ENCODE data around the gene AGR2.
"Not testable (repeated sequence)": the region's sequence is repeated elsewhere in the genome, so short reads cannot be mapped to it uniquely, and the experiment has no call there.

The AGR2 gene

DNA sequence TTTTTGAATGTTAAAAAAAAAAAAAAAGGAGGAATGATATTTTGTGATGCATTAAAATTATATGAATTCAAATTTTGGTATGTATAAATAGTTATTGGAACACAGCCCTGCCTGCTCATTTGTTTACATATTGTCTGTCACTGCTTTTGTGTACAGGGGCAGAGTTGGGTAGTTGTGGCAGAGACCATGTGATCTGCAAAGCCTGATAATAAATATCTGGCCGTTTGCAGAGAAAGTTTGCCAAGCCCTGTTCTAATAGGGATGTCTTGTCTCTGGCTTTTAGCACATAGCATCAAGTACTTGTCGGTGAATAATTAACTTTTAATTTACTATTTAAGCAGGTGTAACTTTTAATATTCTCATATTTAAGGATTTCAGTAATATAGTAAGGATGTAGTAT, 31.5 kb downstream of the AGR2 start:
- DNase-seq, result no peak

DNA sequence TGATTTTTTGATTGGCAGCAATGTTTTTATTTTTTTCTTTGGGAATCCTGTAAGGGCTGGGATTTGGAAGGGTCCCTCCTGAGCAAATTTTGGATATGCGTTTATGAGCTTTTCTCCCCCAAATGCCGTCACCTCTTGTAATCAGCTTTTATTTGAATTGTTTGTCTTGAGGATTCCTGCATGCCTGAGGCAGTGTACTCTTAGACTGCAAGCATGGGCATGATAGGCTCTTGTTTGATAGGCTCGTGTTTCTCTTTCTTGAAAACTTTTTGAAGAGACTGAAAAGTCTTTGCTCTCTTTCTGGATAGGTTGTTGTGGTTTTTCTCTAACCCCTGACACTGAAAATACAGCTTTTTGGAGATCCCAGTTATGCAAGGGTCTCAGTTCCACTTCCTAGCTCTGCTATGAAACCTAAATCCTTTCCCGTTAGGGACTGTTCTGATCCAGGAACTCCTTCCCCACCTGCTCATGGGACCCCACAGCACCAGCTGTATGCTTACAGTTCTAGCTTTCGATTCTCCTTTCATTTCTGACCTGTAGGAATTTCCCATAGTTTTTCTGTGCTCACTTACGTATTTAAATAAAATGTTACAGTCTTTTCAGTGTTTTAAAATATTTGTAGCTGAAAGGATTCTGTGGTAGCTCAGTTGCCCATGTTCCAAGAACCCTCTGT, 34.0 kb downstream of the AGR2 start:
- no peak for DNase-seq

DNA sequence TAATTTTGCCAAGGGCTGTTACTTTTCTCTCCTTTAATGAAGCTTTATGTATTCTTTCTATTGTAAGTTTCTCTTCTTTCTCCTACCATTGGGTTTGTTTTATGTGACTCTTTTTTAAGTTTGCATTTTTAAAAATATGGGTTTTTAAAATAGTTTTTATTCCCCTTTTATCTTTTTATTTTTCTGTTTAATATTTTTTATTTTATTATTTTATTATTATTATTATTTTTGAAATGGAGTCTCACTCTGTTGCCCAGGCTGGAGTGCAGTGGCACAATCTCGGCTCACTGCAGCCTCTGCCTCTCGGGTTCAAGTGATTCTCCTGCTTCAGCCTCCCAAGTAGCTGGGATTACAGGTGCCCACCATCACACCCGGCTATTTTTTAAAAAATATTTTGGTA, 34.8 kb downstream of the AGR2 start:
- not testable (repeated sequence) for DNase-seq

DNA sequence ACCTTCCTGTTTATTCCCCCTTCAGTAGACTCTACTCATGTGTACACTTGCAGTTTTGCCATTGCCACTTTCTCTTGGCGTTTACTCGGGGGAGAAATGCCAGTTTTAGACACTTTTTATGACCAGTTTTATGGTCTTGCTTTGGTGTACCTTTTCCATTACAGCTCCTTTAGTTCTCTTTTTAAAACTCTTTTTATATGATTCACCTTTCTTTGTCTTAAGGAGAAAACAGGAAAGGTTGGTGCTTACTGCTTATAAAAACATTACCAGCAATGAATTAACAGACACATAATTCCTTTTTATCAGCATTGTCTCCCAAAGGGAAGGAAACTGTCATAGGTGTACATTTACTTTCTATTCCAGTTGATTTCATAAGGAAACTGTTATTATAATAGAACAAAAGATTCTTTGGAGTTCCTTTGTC, 39.4 kb downstream of the AGR2 start:
- DNase-seq, result no peak

DNA sequence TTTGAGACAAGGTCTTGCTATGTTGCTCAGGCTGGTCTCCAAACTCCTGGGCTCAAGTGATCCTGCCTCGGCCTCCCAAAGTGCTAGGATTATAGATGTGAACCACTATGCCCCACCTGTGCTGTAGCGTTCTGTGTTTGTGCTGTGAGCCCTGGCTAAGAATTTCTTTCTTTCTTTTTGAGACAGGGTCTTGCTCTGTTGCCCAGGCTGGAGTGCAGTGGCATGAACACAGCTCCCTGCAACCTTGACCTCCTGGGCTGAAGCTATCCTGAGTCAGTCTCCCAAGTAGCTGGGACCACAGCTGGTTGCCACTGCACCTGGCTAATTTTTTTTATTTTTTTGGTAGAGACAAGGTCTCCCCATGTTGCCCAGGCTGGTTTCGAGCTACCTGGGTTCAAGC, 39.9 kb downstream of the AGR2 start:
- DNase-seq, result no peak

DNA sequence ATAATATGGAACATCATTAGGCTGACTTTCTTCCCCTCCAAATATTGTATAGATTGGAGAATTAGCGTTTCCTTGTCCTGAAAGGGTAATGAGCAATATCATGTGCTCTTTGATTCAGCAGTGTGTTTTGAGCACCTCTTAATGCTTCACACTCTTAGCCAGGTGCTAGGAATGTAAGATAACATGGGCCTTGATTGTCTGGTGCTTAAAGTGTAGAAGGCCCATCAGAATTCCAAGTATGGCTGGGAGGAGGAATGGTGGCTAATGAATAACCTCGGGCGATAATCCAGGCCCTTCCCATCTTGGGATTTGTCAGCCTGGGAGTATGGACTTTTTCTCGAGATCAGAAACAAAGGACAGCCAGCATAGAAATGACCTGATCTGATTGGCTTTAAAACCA, 42.6 kb downstream of the AGR2 start:
- no peak for DNase-seq

DNA sequence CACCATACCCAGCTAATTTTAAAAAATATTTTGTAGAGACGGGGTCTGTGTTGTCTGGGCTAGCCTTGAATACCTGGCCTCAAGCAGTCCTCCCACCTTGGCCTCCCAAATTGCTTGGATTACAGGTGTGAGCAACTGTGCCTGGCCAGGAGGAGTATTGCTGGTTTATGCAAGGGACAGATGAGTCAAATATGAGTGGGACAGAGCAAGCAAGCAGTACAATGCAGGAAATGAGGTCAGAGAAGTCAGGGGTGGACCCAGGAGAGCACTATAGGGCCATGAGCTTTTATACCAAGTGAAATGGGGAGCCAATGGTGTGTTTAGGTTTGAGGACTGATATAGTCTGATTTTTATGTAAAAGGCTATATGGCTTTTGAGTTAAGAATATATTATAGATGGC, 45.0 kb downstream of the AGR2 start:
- DNase-seq, result no peak

DNA sequence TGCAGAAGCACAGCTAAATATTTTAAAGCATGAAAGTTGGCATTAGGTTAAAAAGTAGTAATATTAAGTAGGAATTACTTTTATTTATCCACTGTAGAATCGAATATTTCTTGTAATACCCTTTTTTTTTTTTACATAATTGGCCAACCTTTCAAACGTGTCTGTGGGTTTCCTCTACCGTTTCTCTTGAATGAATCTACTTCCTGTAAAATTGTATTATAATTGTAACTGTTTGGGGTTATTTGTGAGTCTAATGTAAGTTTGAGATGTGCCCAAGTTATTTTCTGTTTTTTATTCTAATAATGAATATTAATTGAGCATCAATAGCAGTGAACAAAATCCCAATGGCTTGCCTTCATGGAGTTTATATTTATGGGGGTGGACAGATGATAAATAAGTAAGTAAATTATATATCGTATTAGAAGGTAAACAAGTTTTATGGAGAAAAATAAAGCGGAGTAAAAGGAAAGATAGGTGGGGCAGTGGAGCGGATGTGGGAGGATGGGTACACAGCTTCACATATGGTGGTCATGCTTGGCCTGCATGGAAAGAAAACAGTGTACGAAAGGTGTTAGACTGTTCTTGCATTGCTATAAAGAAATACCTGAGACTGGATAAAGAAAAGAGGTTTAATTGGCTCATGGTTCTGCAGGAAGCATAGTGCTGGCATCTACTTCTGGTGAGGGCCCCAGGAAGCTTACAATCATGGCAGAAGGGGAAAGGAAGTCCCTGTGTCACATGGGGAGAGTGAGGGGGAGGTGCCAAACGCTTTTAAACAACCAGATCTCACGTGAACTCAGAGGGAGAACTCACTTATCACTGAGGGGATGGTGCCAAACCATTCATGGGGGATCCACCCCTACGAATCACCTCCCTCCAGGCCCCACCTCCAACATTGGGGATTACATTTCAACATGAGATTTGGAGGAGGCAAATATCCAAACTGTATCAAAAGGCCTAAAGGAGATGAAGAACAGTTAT, 45.9 kb downstream of the AGR2 start:
- DNase-seq, result no peak

DNA sequence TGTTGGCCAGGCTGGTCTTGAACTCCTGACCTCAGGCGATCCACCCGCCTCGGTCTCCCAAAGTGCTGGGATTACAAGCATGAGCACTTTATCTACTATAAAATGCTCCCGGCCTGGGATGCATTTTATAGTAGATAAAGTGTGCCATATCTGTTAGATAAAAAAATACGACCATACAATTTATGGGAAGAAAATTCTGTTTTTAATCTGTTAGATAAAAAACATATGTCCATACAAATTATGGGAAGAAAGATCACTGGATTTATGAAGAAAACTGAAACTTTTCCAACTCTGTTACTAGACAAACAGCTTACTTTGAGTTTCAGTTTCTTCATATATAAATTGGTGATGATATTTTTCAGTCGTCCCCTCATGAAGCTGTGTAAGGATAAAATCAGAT, 46.8 kb downstream of the AGR2 start:
- DNase-seq, result no peak

DNA sequence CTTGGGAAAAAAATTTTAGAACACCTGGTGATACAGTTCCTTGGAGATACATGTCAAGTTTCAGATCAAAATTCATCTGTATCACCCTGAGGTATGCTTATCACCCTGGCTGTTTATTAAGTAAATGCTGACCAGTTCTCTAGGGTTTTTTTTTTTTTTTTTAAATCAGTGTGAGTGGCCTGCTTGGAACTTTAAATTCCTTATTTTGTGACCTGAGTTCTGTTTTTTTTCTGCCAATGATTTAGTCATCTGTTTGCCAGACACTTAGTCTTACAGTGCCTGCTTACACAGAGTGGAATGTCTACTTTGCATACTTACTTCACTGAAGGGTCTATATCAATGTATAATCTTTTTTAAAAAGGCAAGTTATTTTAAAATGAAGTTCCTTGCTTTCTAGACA, 49.4 kb downstream of the AGR2 start:
- DNase-seq, result no peak

DNA sequence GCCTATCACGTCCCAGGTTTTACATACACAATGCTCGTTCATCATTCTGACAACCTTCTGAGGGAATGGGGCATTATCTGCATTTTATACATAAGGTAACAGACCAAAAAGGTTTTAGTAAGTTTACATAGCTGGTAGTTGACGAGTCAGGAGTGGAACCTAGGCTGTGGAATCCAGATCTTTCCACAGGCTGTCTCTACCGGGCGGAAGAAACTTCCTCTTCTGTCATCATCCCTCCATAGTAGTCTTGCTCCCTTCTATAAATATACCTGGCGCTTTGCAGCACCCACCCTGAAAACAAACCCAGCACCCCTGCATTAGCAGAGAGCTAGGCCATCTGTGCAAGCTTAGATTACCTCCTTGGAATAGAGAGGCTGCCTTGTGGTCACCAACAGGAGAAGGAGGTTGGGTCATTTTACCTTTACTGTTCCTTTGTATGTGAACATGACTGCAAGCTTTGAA, 49.9 kb downstream of the AGR2 start:
- DNase-seq, result peak; percentile 28

DNA sequence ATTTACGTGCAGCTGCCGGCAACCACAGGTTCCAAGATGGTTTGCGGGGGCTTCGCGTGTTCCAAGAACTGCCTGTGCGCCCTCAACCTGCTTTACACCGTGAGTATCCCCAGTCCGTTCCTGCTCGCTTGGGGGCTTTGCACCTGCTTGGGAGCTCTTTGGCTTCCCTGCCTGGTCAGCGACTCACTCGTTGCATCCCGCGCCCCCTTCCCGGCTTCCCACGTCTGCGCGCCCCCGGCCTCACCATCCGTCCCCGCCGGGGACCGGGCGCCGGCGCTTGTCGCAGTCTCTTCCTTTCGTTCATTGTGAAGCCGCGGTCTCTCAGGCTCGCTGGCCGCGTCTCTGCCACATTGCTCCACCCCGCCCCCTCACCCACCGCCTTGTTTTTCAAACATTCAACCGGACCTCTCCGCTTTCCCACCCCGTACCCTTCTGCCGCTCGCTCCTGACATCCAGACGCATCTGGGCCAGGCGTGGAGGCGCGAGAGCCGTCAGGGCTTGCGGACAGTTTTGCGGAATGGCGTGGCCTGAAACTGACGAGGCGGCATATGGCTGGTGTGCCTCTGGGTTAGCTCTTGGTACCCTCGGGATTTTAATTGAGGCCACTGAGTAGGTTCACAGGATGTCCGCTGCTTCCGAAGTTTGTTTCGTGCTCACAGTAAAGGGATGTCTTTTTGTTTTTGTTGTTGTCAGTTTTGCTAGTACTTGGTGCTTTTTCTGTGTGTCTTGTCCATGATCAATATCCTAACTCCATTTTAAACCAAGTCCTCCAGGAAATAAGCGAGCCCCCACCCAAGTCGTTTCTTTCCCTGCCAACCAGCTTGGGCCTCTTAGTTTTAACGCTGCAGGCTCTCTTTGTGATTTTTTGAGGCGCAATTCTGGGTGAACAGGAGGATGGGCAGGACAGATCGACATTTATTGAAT, 50.6 kb downstream of the AGR2 start:
- peak; percentile 47 for DNase-seq

DNA sequence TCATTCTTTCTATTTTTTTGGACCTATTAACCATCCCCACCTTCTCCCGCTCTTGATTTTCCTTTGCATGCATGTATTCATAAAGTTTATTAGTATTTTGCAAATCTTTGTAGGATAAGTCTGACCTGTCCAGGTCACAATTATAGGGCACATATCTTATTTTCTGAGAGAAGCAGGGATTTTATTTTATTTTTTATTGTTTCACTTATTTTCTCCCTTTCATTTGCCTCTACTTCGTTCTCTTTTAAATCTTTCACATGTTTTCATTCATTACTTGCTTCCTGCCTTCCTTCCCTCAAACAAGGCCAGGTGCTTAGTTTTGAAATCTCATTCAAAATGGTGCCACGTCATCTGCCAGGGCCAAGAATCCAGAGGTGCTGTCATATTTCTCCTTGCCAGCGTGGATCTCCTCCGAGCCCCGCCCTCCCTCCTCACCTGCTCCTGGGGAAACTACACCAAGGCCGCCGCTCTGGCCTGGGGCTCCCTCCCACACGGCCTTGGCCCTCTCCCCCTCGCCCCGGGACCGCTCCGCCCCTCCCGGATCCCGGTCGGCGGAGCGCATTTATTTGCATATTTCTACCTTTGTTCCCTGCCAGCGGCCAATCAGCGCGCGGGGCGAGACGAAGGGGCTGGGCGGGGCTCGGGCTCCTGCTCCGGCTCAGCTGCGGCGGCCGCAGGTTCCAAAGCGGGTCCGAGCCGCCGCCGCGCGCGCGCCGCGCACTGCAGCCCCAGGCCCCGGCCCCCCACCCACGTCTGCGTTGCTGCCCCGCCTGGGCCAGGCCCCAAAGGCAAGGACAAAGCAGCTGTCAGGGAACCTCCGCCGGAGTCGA, 51.5 kb downstream of the AGR2 start, which contains the start of gene TSPAN13:
TSS of gene TSPAN13 (plus strand) at position 654 of the 830 bp plus-strand sequence. CDS start 213 bp downstream, outside the sequence.
- peak; percentile 90 for DNase-seq

DNA sequence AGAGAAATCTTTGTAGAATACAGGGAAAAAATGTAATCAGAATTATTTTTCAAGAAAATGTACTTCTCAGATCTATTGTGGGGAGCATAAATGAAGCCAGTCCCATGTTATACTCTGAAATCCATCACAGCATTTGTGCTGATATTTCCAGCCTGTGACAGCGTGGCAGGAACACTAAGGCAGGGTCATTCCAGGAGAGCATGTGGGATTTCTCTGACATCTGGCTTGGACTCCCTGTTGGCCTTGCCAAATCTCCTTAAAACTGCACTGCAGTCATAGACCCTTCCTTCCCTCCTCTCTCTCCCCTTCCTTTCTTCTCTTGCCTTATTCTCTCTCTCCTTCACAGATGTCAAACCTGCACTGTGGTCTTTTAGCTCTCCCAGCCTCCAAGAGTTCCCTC, 57.7 kb downstream of the AGR2 start:
- no peak for DNase-seq

DNA sequence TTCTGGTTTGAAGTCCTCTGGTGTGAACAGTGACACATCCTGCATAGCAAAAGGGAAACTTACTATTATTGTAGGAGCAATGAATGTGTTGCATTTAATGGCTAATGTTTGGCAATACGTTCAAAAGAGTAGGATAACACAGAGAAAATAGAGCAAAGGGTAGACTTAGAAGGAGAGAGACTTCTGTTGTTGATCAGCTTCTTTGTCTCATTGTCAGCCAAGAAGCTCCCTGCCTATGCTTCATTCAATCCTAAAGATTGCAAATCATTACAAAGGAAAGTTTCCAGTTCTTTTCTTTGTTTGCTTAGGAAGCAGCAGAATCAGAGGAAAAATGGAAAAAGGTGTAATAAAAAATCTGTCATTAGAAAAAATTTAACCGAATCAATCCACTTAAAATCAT, 59.2 kb downstream of the AGR2 start:
- no peak for DNase-seq

DNA sequence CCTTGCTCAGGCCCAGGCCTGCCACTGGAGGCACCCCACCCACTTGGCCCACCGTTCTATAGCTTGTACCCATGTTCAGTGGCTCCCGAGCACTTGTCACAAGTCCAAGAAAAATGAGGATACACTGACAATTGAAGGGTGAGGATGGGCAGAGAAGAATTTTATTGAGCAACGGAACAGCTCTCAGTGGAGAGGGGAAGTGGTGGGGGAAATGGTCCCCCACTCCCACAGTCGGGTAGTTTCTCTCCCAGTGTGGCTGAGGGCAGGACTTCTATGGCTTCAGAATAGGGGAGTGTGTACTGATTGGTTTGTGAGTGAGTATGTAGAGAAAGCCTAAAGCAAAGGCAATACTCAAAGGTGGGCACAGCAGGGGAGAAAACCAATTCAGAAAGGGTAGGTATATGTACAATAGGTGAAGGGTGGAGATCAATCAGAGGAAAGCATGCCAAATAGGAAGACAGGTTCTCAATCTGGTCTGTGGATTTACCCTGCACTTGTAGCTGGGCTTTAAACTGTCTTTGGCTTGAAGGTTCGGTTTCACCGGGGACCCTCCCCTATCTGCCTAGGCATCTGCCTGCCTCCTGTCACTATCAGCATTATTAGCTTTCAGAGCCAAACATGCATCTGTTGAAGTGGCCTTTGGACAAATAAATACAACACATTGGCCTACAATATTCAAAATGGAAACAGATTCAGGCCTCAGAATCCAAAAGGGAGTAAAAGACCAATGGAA, 60.1 kb downstream of the AGR2 start:
- DNase-seq, result no peak

DNA sequence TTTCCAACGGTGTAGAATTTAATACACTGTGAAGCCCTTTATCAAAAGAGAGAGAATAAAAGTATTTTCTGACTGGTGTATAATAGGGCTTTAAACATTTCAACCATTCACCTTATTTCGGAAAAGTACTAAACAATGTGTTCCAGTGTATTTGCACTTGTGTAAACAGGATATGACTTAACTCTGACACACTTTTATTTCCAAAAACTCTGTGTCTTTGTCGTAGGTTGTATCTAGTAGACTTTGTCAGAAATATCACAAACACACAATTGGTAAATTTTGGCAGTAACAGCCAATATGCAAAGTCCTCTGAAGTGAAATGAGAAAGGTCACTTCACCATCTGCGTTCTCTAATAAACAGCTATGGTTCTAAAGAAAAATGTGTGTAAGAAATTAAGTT, 61.6 kb downstream of the AGR2 start:
- DNase-seq, result no peak

DNA sequence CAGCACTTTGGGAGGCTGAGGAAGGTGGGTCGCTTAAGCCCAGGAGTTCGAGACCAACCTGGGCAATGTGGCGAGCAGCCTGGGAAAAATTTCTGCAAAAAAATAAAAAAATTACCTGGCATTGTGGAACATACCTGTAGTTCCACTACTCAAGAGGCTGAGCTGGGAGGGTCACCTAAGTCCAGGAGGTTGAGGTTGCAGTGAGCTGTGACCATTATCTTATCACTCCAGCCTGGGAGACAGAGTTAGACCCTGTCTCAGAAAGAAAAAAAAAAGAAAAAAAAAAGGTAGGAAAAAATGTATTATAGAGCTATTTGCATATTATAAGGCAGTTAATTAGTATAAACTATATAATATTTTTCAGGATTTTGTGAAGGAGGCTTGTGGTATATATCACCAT, 62.3 kb downstream of the AGR2 start:
- DNase-seq, result no peak

Data from NCI-H748 treated with DMSO at 0.1 percent for 48 hours (cell line).